ENCODE measurements around the gene PTPN21.

DNA sequence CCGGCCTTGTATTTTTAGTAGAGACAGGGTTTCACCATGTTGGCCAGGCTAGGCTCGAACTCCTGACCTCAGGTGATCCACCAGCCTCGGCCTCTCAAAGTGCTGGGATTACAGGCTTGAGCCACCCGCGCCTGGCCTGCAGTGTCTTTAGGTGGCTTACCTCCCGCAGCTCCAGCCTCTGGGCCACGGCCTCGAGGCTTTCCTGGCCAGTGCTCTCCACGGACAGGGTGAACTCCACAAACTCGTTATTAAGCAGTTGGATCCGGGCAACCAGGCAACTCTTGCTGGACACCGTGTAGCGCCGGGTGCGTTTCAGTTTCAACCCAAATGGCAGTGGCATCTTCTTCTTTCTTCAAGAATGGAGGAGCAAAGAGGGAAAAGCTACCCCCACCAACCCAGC, 4.7 kb downstream of the PTPN21 start:
- TF ChIP-seq, protein P1, sequence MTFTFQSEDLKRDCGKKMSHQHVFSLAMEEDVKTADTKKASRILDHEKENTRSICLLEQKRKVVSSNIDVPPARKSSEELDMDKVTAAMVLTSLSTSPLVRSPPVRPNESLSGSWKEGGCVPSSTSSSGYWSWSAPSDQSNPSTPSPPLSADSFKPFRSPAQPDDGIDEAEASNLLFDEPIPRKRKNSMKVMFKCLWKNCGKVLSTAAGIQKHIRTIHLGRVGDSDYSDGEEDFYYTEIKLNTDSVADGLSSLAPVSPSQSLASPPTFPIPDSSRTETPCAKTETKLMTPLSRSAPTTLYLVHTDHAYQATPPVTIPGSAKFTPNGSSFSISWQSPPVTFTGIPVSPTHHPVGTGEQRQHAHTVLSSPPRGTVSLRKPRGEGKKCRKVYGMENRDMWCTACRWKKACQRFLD (tag by site-specific recombination; IDR thresholded peaks at IDR 0.05) = no peak
- TF ChIP-seq, protein P2, sequence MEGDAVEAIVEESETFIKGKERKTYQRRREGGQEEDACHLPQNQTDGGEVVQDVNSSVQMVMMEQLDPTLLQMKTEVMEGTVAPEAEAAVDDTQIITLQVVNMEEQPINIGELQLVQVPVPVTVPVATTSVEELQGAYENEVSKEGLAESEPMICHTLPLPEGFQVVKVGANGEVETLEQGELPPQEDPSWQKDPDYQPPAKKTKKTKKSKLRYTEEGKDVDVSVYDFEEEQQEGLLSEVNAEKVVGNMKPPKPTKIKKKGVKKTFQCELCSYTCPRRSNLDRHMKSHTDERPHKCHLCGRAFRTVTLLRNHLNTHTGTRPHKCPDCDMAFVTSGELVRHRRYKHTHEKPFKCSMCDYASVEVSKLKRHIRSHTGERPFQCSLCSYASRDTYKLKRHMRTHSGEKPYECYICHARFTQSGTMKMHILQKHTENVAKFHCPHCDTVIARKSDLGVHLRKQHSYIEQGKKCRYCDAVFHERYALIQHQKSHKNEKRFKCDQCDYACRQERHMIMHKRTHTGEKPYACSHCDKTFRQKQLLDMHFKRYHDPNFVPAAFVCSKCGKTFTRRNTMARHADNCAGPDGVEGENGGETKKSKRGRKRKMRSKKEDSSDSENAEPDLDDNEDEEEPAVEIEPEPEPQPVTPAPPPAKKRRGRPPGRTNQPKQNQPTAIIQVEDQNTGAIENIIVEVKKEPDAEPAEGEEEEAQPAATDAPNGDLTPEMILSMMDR (tag by site-specific recombination; IDR thresholded peaks at IDR 0.05) = no peak
- TF ChIP-seq ZNF341 (tag by site-specific recombination; IDR thresholded peaks at IDR 0.05; ENCODE audit: low read depth) = no peak
- TF ChIP-seq ZNF274 (IDR thresholded peaks at IDR 0.05; ENCODE audit: low read length) = no peak
- TF ChIP-seq ZNF274 (tag by site-specific recombination; IDR thresholded peaks at IDR 0.05; ENCODE audit: borderline replicate concordance) = no peak
- TF ChIP-seq ZNF561 (tag by site-specific recombination; IDR thresholded peaks at IDR 0.05; ENCODE audit: borderline replicate concordance) = no peak
- TF ChIP-seq, protein P3, sequence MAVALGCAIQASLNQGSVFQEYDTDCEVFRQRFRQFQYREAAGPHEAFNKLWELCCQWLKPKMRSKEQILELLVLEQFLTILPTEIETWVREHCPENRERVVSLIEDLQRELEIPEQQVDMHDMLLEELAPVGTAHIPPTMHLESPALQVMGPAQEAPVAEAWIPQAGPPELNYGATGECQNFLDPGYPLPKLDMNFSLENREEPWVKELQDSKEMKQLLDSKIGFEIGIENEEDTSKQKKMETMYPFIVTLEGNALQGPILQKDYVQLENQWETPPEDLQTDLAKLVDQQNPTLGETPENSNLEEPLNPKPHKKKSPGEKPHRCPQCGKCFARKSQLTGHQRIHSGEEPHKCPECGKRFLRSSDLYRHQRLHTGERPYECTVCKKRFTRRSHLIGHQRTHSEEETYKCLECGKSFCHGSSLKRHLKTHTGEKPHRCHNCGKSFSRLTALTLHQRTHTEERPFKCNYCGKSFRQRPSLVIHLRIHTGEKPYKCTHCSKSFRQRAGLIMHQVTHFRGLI (tag by site-specific recombination; IDR thresholded peaks at IDR 0.05) = no peak
- no peak for TF ChIP-seq BCL11A (tag by site-specific recombination; IDR thresholded peaks at IDR 0.05; ENCODE audit: low read depth)
- no peak for TF ChIP-seq FEZF1 (tag by site-specific recombination; IDR thresholded peaks at IDR 0.05)
- no peak for TF ChIP-seq ZNF302 (tag by site-specific recombination; IDR thresholded peaks at IDR 0.05; ENCODE audit: low read depth)
- no peak for TF ChIP-seq ZNF558 (tag by site-specific recombination; IDR thresholded peaks at IDR 0.05)
- no peak for TF ChIP-seq TCF7L2 (IDR thresholded peaks at IDR 0.05; ENCODE audit: borderline replicate concordance, low read depth, low read length)
